Tibial nerve (tissue), 4 donors: ENCODE results near the gene GART. TPM values are rescaled to one million over a fixed set of nuclear protein-coding genes. Genes with fewer than 3 reads are reported as not detected.
"Not testable (repeated sequence)": the region's sequence is repeated elsewhere in the genome, so short reads cannot be mapped to it uniquely, and the experiment has no call there.

Source experiments
- DNase-seq, 2 donors: peaks; one replicate each; pipeline ENCODE4 v3.0.0-alpha.2; 2019; ENCODE audit warnings: low spot score in 2 of 2
- H3K27ac ChIP-seq, 4 donors: fragments of 200-600 bp; sonication (generic) in 3 of 4; one replicate each; pipeline ENCODE4 v1.5.1; 2017 to 2019; ENCODE audit warnings: mild to moderate bottlenecking in 1 of 4
- H3K27me3 ChIP-seq, 2 donors: fragments of 200-600 bp; sonication (generic) in 1 of 2; one replicate each; pipeline versions ENCODE4 v1.5.1 to v1.6.0; 2017 to 2019
- H3K36me3 ChIP-seq, 3 donors: fragments of 200-600 bp; sonication (generic); one replicate each; pipeline ENCODE4 v1.5.1; 2018 to 2019
- H3K4me1 ChIP-seq, 4 donors: fragments of 200-600 bp; sonication (generic) in 3 of 4; one replicate each; pipeline ENCODE4 v1.5.1; 2017 to 2019
- H3K4me3 ChIP-seq, 4 donors: fragments of 200-600 bp; sonication (generic) in 3 of 4; one replicate each; pipeline ENCODE4 v1.5.1; 2017 to 2019; ENCODE audit warnings: mild to moderate bottlenecking in 1 of 4, moderate library complexity in 1 of 4
- H3K9me3 ChIP-seq, 4 donors: fragments of 200-600 bp; sonication (generic) in 3 of 4; one replicate each; pipeline ENCODE4 v1.5.1; 2017 to 2019
- CTCF ChIP-seq, 5 experiments: fragments of 200-600 bp in 3 of 5; fragments of 450-650 bp in 2 of 5; sonication (generic) in 3 of 5; IDR thresholded peaks; one replicate each; pipeline ENCODE4 v1.5.1; 2016 to 2019; ENCODE audit warnings: antibody characterized with exemption in 5 of 5, mild to moderate bottlenecking in 3 of 5, moderate library complexity in 2 of 5
- EP300 ChIP-seq, 2 donors: sonication (generic); formaldehyde crosslinking; IDR thresholded peaks; one replicate each; pipeline ENCODE4 v1.6.1; 2017; ENCODE audit warnings: antibody characterized with exemption in 2 of 2, mild to moderate bottlenecking in 1 of 2
- POLR2A ChIP-seq, 2 donors: fragments of 450-650 bp; IDR thresholded peaks; one replicate each; pipeline ENCODE4 v1.6.1; 2017; ENCODE audit warnings: antibody characterized with exemption in 2 of 2, mild to moderate bottlenecking in 2 of 2, moderate library complexity in 2 of 2
- WGBS, 2 donors: methylation state at CpG; one replicate each; pipeline ENCODE4 v1.1.5; 2018; 5-methylcytosine and 5-hydroxymethylcytosine counted together
- total RNA-seq, 4 donors: library from RNA; depleted of rRNA; stranded (reverse); fragments of >200 nt; gene quantifications; one replicate each; pipeline ENCODE4 v1.1.0, GENCODE V29; 2016

Gene GART
- total RNA-seq, 4 donors from 2014 or later: 73.5 to 141 (median 106) TPM

GRCh38 chr21:33510826-33511225 is 31.1 kb downstream of the GART start:
- Histone ChIP-seq H3K4me3 (no peak overlapping the region), H3K27ac (no peak overlapping the region), H3K36me3 (peaks cover 0 to 85% (median 0%) of the 10 kb centered on the region in 3 donors), H3K27me3 (no peaks in the 10 kb centered on the region), H3K9me3 (no peaks in the 10 kb centered on the region), H3K4me1 (no peaks in the 10 kb centered on the region)
- no peak for DNase-seq
- TF ChIP-seq CTCF (IDR thresholded peaks at IDR 0.05) (no peak), EP300 (IDR thresholded peaks at IDR 0.05) (no peak), POLR2A (IDR thresholded peaks at IDR 0.05) (no peak)
- 94 to 96% methylated on average over 8 of the region's 8 CpGs for WGBS, 2 donors

GRCh38 chr21:33507003-33507402 is 34.9 kb downstream of the GART start:
- peaks cover 0 to 83% (median 0%) of the 10 kb centered on the region in 3 donors for H3K36me3 ChIP-seq
- H3K27ac ChIP-seq, H3K9me3 ChIP-seq, H3K4me3 ChIP-seq, DNase-seq, H3K4me1 ChIP-seq, H3K27me3 ChIP-seq: not testable (repeated sequence)
- WGBS, 2 donors: 95 to 98% methylated on average over 1 of the region's 1 CpG

GRCh38 chr21:33505833-33506232 is 36.1 kb downstream of the GART start:
- WGBS, 2 donors: 94 to 95% methylated on average over 8 of the region's 8 CpGs
- H3K36me3 ChIP-seq: peaks cover 0 to 80% (median 0%) of the 10 kb centered on the region in 3 donors
- H3K4me3 ChIP-seq: no peak overlapping the region
- no peaks in the 10 kb centered on the region for H3K27me3 ChIP-seq
- no peak for DNase-seq
- TF ChIP-seq POLR2A (IDR thresholded peaks at IDR 0.05): no peak
- no peak for TF ChIP-seq CTCF (IDR thresholded peaks at IDR 0.05)
- no peak for TF ChIP-seq EP300 (IDR thresholded peaks at IDR 0.05)
- H3K27ac ChIP-seq: no peak overlapping the region
- H3K4me1 ChIP-seq: no peaks in the 10 kb centered on the region
- H3K9me3 ChIP-seq: no peaks in the 10 kb centered on the region

DNA sequence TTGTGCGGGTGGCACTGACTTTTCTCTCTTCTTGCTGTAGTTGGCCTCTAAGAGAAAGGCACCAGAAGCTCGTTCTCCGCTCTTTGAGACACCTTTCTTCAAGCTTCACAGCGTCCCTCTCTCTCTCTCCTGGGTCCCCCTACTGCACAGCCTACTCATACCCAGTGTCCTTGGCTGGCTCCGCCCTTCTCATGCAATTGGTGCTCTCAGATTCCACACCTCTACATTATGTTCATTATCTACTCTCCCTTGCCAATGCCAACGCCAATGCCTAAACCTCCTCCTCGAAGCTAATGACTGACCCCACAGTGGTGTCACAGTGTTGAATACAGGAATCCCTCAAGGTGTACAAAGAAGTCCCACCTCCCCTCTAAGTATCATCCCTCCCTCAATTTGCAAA is 45.6 kb downstream of the GART start:
- H3K4me1 ChIP-seq: peaks cover 0 to 5% (median 0%) of the 10 kb centered on the region in 4 donors
- no peak overlapping the region for H3K27ac ChIP-seq
- no peak for DNase-seq
- no peaks in the 10 kb centered on the region for H3K9me3 ChIP-seq
- 58% methylated on average over 7 of the region's 7 CpGs for WGBS, 2 donors
- no peaks in the 10 kb centered on the region for H3K27me3 ChIP-seq
- H3K4me3 ChIP-seq: no peak overlapping the region
- TF ChIP-seq EP300 (IDR thresholded peaks at IDR 0.05): no peak
- TF ChIP-seq POLR2A (IDR thresholded peaks at IDR 0.05): no peak
- TF ChIP-seq CTCF (IDR thresholded peaks at IDR 0.05): no peak
- H3K36me3 ChIP-seq: peaks cover 0 to 5% (median 0%) of the 10 kb centered on the region in 3 donors

GRCh38 chr21:33495743-33496142 is 46.2 kb downstream of the GART start:
- H3K27ac ChIP-seq: no peak overlapping the region
- H3K36me3 ChIP-seq: no peaks in the 10 kb centered on the region
- no peak overlapping the region for H3K4me3 ChIP-seq
- H3K9me3 ChIP-seq: no peaks in the 10 kb centered on the region
- no peaks in the 10 kb centered on the region for H3K27me3 ChIP-seq
- WGBS, 2 donors: 44 to 47% methylated on average over 3 to 4 of the region's 4 CpGs
- H3K4me1 ChIP-seq: peaks cover 0 to 9% (median 0%) of the 10 kb centered on the region in 4 donors
- TF ChIP-seq CTCF (IDR thresholded peaks at IDR 0.05): no peak
- no peak for TF ChIP-seq EP300 (IDR thresholded peaks at IDR 0.05)
- no peak for TF ChIP-seq POLR2A (IDR thresholded peaks at IDR 0.05)
- no peak for DNase-seq

DNA sequence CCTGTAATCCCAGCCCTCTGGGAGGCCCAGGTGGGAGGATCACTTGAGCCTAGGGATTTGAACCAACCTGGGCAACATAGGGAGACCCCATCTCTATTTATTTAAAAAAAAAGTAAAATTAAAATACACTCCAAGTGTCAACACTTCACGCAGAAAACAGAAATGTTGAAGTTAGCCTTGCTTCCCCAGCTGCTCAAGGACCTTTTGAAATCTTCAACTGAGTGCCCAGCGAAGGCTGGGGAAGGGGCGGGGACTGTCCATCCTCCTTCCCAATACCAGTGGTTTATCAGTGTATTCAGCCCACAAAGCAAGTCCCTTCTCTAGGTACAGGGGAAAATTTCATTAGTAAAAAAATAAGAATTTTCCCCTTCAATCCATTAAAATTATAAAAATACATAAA is 48.2 kb downstream of the GART start:
- Histone ChIP-seq H3K4me3 (no peak overlapping the region), H3K36me3 (no peaks in the 10 kb centered on the region), H3K9me3 (no peaks in the 10 kb centered on the region), H3K27ac (no peak overlapping the region), H3K27me3 (no peaks in the 10 kb centered on the region), H3K4me1 (peaks cover 0 to 12% (median 0%) of the 10 kb centered on the region in 4 donors)
- 82 to 90% methylated on average over 3 of the region's 3 CpGs for WGBS, 2 donors
- no peak for DNase-seq
- no peak for TF ChIP-seq CTCF (IDR thresholded peaks at IDR 0.05)
- no peak for TF ChIP-seq POLR2A (IDR thresholded peaks at IDR 0.05)
- TF ChIP-seq EP300 (IDR thresholded peaks at IDR 0.05): no peak
